ENCODE results near the gene PANX1. TPM values are rescaled to one million over a fixed set of nuclear protein-coding genes. Genes with fewer than 3 reads are reported as not detected.

Gene PANX1
- total RNA-seq, 1 experiment from 2014 or later: 35.1 TPM

DNA sequence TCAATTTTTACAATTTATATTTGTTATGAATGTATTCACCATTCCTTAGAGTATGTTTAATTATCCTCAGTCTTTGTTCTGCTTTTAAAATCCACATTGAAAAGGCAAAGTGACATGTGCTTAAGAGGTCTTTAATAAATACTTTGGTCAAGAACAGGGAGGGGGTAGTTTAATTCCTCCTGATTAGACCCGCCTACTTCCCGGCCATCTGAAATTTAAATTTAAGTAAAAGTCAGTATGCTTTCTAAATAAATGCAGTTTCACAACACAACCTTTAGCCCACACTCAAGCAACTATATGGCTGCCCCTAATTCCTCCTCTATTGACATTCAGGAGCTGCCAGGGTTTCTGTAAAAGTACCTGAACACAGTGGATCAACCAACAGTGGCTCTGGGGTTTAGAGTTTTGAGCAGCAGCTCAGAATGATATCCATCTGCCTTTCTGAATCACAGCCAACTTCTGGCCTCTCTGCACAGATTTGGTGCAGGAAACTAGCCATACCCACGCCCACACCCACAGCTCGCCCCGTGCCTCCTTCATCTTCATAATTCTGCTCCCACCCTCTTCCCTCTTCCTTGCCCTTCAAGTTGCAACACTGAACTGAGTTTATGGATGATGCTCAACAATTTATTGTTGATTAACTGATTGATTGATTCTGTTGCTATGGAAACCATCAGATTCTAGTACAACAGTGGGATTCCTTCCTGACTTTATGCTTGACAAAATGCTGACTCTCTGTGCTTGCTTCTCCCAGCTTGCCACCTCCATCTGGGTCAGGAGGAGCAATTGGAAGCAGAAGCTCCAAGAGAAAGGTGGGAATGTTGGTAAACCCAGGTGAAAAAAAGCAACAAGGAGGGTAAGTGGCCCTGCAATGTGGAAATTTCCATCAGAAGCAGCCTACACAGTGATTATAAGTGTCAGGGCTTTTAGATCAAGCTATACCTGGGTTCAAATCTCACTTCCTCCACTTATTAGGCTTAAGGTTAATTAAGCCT lies 70.8 kb downstream of the PANX1 start:
- in situ Hi-C loops (cut with HindIII; ENCODE audit: low pct_unique_long_range_greater_than_20kb, low sequenced_read_pairs): no loop called here

DNA sequence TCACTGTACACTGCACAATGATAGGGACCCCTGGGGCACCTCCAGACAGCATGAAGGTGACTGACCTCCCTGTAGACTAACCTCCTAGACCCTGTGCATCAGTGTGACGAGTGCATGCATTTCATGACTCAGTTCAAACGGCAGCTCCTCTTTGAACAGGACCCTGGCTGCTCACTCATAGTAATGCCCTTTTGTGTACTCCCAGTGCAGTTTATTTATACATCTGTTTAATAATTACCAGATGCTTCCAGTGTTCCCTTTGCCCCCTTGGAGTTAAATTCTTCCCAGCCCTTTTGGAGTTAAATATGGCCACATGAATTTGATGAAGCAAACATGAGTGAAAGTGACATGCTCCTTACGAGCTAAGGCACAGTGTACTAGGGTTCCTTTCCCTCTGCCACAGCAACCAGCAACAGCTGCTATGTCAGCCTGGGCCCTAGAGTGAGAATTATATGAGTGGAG lies 72.4 kb downstream of the PANX1 start:
- in situ Hi-C loops (cut with HindIII; ENCODE audit: low pct_unique_long_range_greater_than_20kb, low sequenced_read_pairs): no loop called here
- DNase-seq (ENCODE audit: low read depth, low spot score): no peak

More for the DNA sequence above, 70.8 kb downstream of the PANX1 start:
- DNase-seq (ENCODE audit: low read depth, low spot score): no peak

- DNase-seq (ENCODE audit: low read depth, low spot score): no peak
- in situ Hi-C loops (cut with HindIII; ENCODE audit: low pct_unique_long_range_greater_than_20kb, low sequenced_read_pairs): no loop called here
Observed at GRCh38 chr11:94203070-94203469, 74.4 kb downstream of the PANX1 start.

DNA sequence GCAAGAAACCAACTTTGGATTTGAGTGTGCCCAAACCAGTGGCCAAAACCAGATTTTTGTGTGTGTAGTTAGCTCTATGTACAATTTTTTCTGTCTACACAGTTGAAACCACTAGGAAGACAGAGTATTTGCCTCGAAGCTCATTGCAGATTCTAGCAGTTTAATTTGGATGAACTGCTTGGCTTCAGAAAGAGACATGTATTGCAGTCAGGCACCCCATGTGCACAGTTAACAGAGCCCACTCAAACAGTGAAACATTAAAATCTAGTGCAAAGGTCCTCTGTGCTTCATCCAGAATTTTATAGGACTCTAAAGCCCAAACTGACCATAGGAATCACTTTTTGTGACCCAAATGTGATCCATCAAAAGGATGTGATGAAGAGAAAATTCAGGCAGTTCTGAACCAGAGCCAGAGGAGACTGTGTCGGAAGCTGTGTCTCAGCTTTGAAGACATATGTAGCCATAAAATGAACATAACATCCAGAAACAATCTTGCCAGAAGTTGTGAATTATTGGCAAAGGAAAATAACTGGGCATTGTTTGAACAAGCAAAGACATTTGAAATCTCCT lies 82.7 kb downstream of the PANX1 start:
- DNase-seq (ENCODE audit: low read depth, low spot score): no peak
- in situ Hi-C loops (cut with HindIII; ENCODE audit: low pct_unique_long_range_greater_than_20kb, low sequenced_read_pairs): no loop called here

GRCh38 chr11:94212898-94213297 lies 84.3 kb downstream of the PANX1 start:
- DNase-seq (ENCODE audit: low read depth, low spot score): no peak
- in situ Hi-C loops (cut with HindIII; ENCODE audit: low pct_unique_long_range_greater_than_20kb, low sequenced_read_pairs): no loop called here

DNA sequence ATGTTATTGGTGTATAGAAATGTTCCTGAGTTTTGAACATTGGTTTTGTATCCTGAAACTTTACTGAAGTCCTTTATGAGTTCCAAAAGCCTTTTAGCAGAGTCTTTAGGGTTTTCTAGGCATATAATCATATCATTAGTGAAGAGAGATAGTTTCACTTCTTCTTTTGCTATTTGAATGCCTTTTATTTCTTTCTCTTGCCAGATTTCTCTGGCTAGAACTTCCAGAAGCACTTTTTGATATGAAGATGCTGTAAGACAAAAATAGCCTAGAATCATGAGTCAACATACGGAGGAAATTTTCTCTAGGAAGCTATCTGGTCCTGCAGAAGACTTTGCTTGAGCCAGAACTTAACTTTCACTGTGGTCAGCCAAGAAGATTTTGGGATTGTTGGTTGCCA lies 89.1 kb downstream of the PANX1 start:
- in situ Hi-C loops (cut with HindIII; ENCODE audit: low pct_unique_long_range_greater_than_20kb, low sequenced_read_pairs): no loop called here
- no peak for DNase-seq (ENCODE audit: low read depth, low spot score)

DNA sequence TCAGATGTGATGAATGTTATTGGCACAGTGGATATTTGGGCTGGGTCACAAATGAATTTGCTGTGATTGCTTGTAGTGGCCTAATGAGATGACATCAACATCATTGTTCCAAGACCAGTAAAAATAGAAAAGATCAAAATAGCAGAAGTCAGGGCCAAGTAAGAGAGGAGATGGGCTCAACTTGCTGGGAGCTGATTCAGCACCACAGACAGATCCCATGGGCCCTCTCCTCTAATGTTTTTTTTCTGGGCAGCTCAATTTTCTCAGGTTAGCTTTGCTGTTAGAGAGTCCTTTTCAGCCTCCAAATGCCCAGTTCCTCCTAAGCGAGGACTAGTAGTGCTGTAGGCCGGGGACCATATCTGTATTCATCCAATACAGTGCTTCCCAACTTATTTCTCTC lies 89.7 kb downstream of the PANX1 start:
- in situ Hi-C loops (cut with HindIII; ENCODE audit: low pct_unique_long_range_greater_than_20kb, low sequenced_read_pairs): no loop called here
- DNase-seq (ENCODE audit: low read depth, low spot score): no peak

DNA sequence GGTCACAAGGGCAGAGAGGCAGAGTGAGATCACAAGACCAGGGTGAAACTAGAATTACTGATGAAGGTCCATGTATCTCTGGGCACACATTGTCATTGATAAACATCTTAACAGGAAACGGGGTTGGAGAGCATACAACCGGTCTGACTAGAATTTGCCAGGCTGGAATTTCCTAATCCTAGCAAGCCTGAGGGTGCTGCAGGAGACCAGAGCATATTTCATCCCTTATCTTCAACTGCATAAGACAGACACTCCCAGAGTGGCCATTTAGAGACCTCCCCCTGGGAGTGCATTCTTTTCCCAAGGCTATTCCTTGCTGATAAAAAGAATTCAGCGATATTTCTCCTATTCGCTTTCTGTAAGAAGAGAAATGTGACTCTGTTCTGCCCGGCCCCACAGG lies 91.1 kb downstream of the PANX1 start:
- DNase-seq (ENCODE audit: low read depth, low spot score): no peak
- in situ Hi-C loops (cut with HindIII; ENCODE audit: low pct_unique_long_range_greater_than_20kb, low sequenced_read_pairs): no loop called here

GRCh38 chr11:94224078-94224477 lies 95.4 kb downstream of the PANX1 start:
- in situ Hi-C loops (cut with HindIII; ENCODE audit: low pct_unique_long_range_greater_than_20kb, low sequenced_read_pairs): no loop called here
- DNase-seq (ENCODE audit: low read depth, low spot score): no peak

Other genes with a start within 250 kb of the PANX1 start
- not detected in 2 replicates for gene HEPHL1, start 107.5 kb upstream of the PANX1 start, total RNA-seq (2014; rRNA removed; shearing (Covaris generic))
- gene IZUMO1R, start 175.7 kb downstream of the PANX1 start, total RNA-seq (2014; rRNA removed; shearing (Covaris generic)): not detected in 2 replicates